ENCODE results near the gene AQP3. TPM values are rescaled to one million over a fixed set of nuclear protein-coding genes. Genes with fewer than 3 reads are reported as not detected.
A peak's percentile ranks its signal among the peaks of the same experiment; 100 is the strongest.

Gene AQP3
- total RNA-seq, 1 experiment from 2014 or later = 5.5 TPM

- no peaks in the 10 kb centered on the region for H3K79me2 ChIP-seq (ENCODE audit: insufficient read depth, low read length)
- no peak overlapping the region for H3K27ac ChIP-seq (ENCODE audit: low read depth, low read length)
- no peaks in the 10 kb centered on the region for H4K20me1 ChIP-seq (ENCODE audit: insufficient read depth)
- ATAC-seq = no peak; the same call in 1 of the 2 replicates
- no peaks in the 10 kb centered on the region for H3K9me3 ChIP-seq (ENCODE audit: control insufficient read depth in 1 of 2, insufficient read depth in 1 of 2, low read depth in 1 of 2, low read length in 2 of 2)
- no peak overlapping the region for H3K9ac ChIP-seq (ENCODE audit: low read length)
- no peaks in the 10 kb centered on the region for H3K27me3 ChIP-seq (ENCODE audit: insufficient read depth, low read length)
- no peaks in the 10 kb centered on the region for H3K36me3 ChIP-seq (ENCODE audit: control insufficient read depth in 1 of 2, insufficient read depth in 2 of 2, low read length in 2 of 2)
- peak overlapping the region; percentile 60 for H3K4me2 ChIP-seq (ENCODE audit: low read length)
- H3K4me1 ChIP-seq (ENCODE audit: control insufficient read depth in 1 of 2, insufficient read depth in 2 of 2, low read length in 2 of 2) = peaks cover 28 to 43% of the 10 kb centered on the region in 2 experiments
- POLR2A ChIA-PET = no interaction called here
- no peak overlapping the region; a peak in 1 of 4 replicates for H3K4me3 ChIP-seq (replicated peaks in 1 of 2; ENCODE audit: low read depth in 1 of 2, low read length in 2 of 2)
- intact Hi-C loops (cut with micrococcal nuclease) = no loop called here
- BruUV-seq (replicated peaks) = no TSS peak
- RAD21 ChIA-PET (ENCODE audit: low non-redundant PET in 1 of 2, low total read pairs in 2 of 2, uncharacterized antibody in 2 of 2, unreplicated experiment in 2 of 2) = interaction anchor here in 1 of 2 experiments (0.6 kb wide), 1 partner anchor 205 kb away, joined by 4 read pairs; no protein-coding TSS in a partner anchor
- no peak for TF ChIP-seq YY1 (IDR thresholded peaks at IDR 0.05; ENCODE audit: extremely low read depth, insufficient replicate concordance, low read depth, low read length)
- no peak for TF ChIP-seq EGR1 (IDR thresholded peaks at IDR 0.05; ENCODE audit: low read depth)
- TF ChIP-seq TCF7L2 (IDR thresholded peaks at IDR 0.05; ENCODE audit: borderline replicate concordance, extremely low read depth, insufficient read depth, insufficient read length) = no peak
- no peak for TF ChIP-seq CTCF (IDR thresholded peaks at IDR 0.05 in 2 of 3, conservative IDR thresholded peaks at IDR 0.05 in 1 of 3; ENCODE audit: borderline replicate concordance in 1 of 3, insufficient read depth in 1 of 3, low read depth in 2 of 3, low read length in 2 of 3)
- TF ChIP-seq CBX3 (IDR thresholded peaks at IDR 0.05; ENCODE audit: low read depth) = no peak
- no peak for TF ChIP-seq EZH2phosphoT487 (IDR thresholded peaks at IDR 0.05; ENCODE audit: borderline replicate concordance)
- no peak for TF ChIP-seq SIN3A (IDR thresholded peaks at IDR 0.05; ENCODE audit: low read depth)
- TF ChIP-seq, protein P1, sequence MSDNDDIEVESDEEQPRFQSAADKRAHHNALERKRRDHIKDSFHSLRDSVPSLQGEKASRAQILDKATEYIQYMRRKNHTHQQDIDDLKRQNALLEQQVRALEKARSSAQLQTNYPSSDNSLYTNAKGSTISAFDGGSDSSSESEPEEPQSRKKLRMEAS (IDR thresholded peaks at IDR 0.05) = no peak
- TF ChIP-seq, protein P2, sequence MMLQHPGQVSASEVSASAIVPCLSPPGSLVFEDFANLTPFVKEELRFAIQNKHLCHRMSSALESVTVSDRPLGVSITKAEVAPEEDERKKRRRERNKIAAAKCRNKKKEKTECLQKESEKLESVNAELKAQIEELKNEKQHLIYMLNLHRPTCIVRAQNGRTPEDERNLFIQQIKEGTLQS (IDR thresholded peaks at IDR 0.05) = no peak
- TF ChIP-seq POLR2A (IDR thresholded peaks at IDR 0.05; ENCODE audit: borderline replicate concordance, extremely low read depth, insufficient read depth, insufficient read length) = no peak
- TF ChIP-seq ZNF274 (IDR thresholded peaks at IDR 0.05; ENCODE audit: low read depth, low read length) = no peak
- no peak for TF ChIP-seq POLR2AphosphoS5 (IDR thresholded peaks at IDR 0.05; ENCODE audit: low read depth, low read length)
- TF ChIP-seq, protein P3, sequence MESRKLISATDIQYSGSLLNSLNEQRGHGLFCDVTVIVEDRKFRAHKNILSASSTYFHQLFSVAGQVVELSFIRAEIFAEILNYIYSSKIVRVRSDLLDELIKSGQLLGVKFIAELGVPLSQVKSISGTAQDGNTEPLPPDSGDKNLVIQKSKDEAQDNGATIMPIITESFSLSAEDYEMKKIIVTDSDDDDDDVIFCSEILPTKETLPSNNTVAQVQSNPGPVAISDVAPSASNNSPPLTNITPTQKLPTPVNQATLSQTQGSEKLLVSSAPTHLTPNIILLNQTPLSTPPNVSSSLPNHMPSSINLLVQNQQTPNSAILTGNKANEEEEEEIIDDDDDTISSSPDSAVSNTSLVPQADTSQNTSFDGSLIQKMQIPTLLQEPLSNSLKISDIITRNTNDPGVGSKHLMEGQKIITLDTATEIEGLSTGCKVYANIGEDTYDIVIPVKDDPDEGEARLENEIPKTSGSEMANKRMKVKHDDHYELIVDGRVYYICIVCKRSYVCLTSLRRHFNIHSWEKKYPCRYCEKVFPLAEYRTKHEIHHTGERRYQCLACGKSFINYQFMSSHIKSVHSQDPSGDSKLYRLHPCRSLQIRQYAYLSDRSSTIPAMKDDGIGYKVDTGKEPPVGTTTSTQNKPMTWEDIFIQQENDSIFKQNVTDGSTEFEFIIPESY (IDR thresholded peaks at IDR 0.05; ENCODE audit: extremely low read depth, insufficient replicate concordance, low read length) = no peak
- TF ChIP-seq JUND (IDR thresholded peaks at IDR 0.05) = no peak
- TF ChIP-seq CEBPB (IDR thresholded peaks at IDR 0.05; ENCODE audit: low read depth) = no peak
- TF ChIP-seq ELF1 (IDR thresholded peaks at IDR 0.05; ENCODE audit: borderline replicate concordance, low read depth) = no peak
- TF ChIP-seq ZFX (IDR thresholded peaks at IDR 0.05) = no peak
- no peak for TF ChIP-seq SRF (IDR thresholded peaks at IDR 0.05; ENCODE audit: low read depth)
- TF ChIP-seq SP1 (IDR thresholded peaks at IDR 0.05; ENCODE audit: low read depth) = no peak
- no peak for TF ChIP-seq FOSL1 (IDR thresholded peaks at IDR 0.05; ENCODE audit: low read depth)
- no peak for DNase-seq (ENCODE audit: low read depth, low spot score)
- H3K9me2 ChIP-seq (ENCODE audit: insufficient read depth) = no peaks in the 10 kb centered on the region
- CTCF ChIA-PET = interaction anchor here (5.9 kb wide), 1 partner anchor 13 kb away, joined by 39 read pairs; no protein-coding TSS in a partner anchor
- no peak overlapping the region for H2AFZ ChIP-seq (ENCODE audit: low read depth, low read length, poor library complexity, severe bottlenecking)
These were observed 8.3 kb downstream of the AQP3 start for GRCh38 chr9:33438926-33439680.
